HG02678 (cell line): Measurements from ENCODE around the gene GRIK3.
"Not testable (repeated sequence)": the region's sequence is repeated elsewhere in the genome, so short reads cannot be mapped to it uniquely, and the experiment has no call there.

Experiments used
- ATAC-seq: cut with Tn5 transposase; IDR thresholded peaks from one replicate; pipeline ENCODE4 v1.9.1; 2021; ENCODE audit warnings: mild to moderate bottlenecking, moderate library complexity; ENCODE audit not compliant: unreplicated experiment

The GRIK3 gene

GRCh38 chr1:36911561-36912364 is 122.6 kb downstream of the GRIK3 start:
- ATAC-seq = no peak

- no peak for ATAC-seq
These were observed 123.3 kb downstream of the GRIK3 start for GRCh38 chr1:36910886-36911540.

GRCh38 chr1:36909946-36910725 is 124.2 kb downstream of the GRIK3 start:
- ATAC-seq = no peak

- not testable (repeated sequence) for ATAC-seq
These were observed 125.0 kb downstream of the GRIK3 start for GRCh38 chr1:36909359-36909758.

- no peak for ATAC-seq
These were observed 126.2 kb downstream of the GRIK3 start for GRCh38 chr1:36908096-36908495.

GRCh38 chr1:36906555-36906954 is 127.8 kb downstream of the GRIK3 start:
- no peak for ATAC-seq

GRCh38 chr1:36905941-36906340 is 128.4 kb downstream of the GRIK3 start:
- ATAC-seq = no peak

GRCh38 chr1:36900128-36900527 is 134.2 kb downstream of the GRIK3 start:
- no peak for ATAC-seq

- ATAC-seq = not testable (repeated sequence)
These were observed 136.5 kb downstream of the GRIK3 start for GRCh38 chr1:36897813-36898212.

DNA sequence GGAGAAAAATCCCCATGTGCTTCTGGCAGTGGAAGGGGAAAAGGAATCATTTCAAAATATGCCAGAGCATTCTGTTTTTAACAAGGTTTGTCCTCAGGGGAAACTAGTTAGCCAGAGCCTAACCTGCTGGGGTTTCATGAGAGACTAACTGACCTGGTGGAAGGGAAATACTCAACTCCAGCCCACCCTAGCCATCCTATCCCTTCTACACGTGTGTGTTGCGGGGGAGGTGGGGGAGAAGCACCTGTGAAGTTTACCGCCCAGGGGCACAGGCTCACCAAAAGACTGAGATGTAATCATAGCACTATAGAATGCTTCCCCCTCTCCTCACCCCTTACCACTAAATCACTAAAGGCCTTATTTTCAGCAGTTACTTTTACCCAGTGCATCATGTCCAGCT is 139.5 kb downstream of the GRIK3 start:
- no peak for ATAC-seq

- no peak for ATAC-seq
These were observed 143.5 kb downstream of the GRIK3 start for GRCh38 chr1:36890776-36891175.

DNA sequence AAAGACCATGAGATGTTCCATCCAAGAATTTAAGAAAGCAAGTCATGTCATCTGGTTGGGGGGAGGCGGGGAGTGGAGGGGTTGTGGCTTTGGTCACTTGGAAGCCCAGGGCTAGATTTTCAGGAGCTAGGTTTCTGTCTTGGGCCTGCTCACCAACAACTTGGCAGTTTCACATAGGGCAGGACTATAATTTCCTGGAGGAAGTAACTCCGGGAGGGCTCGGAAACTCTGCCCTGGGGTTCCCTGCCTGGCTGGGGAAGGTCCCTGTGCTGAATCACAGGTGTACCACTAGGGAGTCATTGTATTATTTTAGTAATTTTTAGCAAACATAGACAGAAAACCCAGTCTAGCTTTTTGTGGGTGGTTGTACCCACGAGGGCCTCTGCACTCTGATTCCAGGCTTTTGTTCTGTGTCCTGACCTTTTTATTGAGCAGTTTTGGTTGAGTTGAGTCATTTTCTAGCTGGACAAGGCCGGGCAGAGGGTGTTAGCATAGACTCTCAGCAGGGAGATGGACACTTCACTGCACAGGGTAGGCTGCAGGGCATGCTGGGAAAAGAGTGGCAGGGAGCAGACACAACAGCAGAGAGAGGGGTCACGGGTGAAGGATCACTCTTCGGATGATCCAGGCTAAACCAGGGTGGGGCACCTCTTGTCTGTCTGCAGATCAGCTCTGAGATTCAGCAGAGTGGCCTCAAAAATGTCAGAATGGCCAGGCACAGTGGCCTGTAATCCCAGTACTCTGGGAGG is 144.7 kb downstream of the GRIK3 start:
- ATAC-seq = no peak

DNA sequence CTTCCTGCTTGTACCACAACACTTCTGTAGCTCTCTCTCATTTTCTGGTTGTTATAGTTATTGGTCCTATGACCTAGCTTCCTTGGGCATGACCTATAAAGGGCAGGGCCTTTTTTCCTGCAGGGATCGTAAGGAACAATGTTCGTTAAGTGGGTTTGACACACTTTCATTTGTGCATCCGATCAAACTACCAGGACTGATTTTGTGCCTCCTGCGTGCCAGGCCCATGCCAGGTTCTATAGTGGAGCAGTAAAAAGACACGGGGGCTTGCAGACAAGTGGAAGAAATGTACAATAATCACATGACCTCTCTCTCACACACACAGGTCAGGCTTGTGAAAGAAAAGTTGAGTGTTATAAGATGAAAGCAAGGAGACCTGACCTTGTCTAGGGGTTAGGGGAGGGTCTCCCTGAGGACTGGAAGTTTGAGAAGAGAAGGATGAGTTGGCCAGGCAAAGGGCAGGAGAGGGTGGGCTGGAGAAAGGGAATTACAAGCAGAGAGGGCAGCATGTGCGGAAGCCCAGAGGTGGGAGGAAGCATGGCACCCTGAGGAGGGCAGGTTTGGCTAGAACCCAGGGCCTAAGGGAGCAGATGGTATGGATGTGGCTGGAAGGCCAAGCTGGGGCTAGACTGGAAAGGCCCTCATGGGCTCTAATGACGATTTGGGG is 145.4 kb downstream of the GRIK3 start:
- no peak for ATAC-seq

GRCh38 chr1:36885540-36886357 is 148.6 kb downstream of the GRIK3 start:
- no peak for ATAC-seq

DNA sequence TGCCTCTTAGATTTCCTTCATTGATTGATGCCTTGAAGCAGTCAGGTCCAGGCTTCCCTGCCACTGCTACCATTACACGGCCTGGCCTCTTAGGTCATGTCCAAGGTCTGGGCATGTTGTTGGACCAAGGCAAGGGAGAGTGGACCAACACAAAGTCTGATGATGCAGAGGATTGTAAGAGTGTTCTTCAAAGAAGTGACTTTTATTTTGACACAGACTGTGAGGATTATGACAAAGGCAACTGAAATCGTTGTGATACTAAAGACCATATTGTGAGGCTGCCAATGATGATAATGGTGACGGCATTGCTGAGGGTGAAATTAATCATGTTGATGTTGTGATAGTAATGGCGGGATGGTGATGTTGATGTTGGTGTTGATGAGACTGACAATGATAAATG is 149.5 kb downstream of the GRIK3 start:
- no peak for ATAC-seq

GRCh38 chr1:36884029-36884701 is 150.2 kb downstream of the GRIK3 start:
- no peak for ATAC-seq

GRCh38 chr1:36883315-36883949 is 150.9 kb downstream of the GRIK3 start:
- no peak for ATAC-seq

DNA sequence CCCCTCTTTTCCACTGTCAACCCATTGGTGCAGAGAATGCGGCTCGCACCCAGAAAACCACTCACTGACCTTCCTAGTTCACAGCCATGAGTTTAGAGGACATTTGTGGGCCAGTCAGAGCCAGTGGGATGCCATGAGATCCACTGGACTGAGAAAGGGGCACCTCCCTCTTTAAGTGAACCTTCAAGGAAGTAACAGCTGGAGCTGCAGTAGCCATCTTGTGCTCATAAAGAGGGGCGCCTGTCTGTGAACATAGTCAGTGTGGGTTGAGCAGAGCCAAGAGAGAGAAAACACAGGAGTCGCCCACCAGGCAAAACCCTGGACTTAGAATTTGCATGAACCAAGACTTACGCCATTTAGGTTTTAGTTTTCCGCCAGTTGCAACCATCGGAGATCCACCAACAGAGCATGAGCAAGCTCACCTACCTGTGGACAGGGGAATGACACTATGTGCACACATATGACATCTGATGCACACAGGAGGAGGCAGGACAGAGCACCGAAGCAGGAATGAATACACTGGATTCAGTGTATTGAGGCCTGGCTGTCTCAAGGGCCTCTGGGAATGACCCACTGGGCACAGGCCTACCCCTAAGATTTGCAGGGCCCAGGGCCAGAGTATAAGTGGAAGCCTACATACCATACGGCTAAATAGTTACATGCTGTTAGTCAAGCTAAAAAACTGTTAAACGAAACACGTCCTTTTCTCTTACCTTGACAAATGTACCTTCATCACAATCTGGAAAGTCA is 151.6 kb downstream of the GRIK3 start:
- ATAC-seq = no peak
